Activated CD8-positive, alpha-beta memory T cell treated with anti-CD3 and anti-CD28 coated beads, Interleukin-2, amount 10 ng/mL, durations not matched to agents 7 days and 5 days (primary cell): ENCODE measurements around the gene PLEKHA4. TPM values are rescaled to one million over a fixed set of nuclear protein-coding genes. Genes with fewer than 3 reads are reported as not detected.
"Not testable (repeated sequence)": the region's sequence is repeated elsewhere in the genome, so short reads cannot be mapped to it uniquely, and the experiment has no call there.

ENCODE experiments used
- ATAC-seq: fragments of 150-1000 bp; cut with Tn5 transposase; one replicate; pipeline ENCODE4 v1.10.0; 2021; ENCODE audit warnings: moderate library complexity
- CTCF ChIA-PET: fragments of 350-600 bp; sonication (Branson Sonifier 250); formaldehyde crosslinking; loops from one replicate; lab custom pipeline; 2021; ENCODE audit warnings: antibody characterized with exemption; lab: Charles Lee
- DNase-seq: peaks from one replicate; pipeline ENCODE4 v3.0.0-alpha.2; 2020
- H3K27ac Mint-ChIP-seq: one replicate; pipeline ENCODE4 v1.8.0; 2021; ENCODE audit warnings: mild to moderate bottlenecking, mixed read lengths
- H3K27me3 Mint-ChIP-seq: one replicate; pipeline ENCODE4 v1.8.0; 2021; ENCODE audit warnings: mixed read lengths
- H3K36me3 Mint-ChIP-seq: one replicate; pipeline ENCODE4 v1.8.0; 2021; ENCODE audit warnings: mild to moderate bottlenecking, mixed read lengths
- H3K4me1 Mint-ChIP-seq: one replicate; pipeline ENCODE4 v1.8.0; 2021; ENCODE audit warnings: mixed read lengths
- H3K4me3 Mint-ChIP-seq: one replicate; pipeline ENCODE4 v1.8.0; 2021; ENCODE audit warnings: mild to moderate bottlenecking, moderate library complexity, mixed read lengths
- H3K9me3 Mint-ChIP-seq: one replicate; pipeline ENCODE4 v1.8.0; 2022; ENCODE audit warnings: low read depth, mixed read lengths
- total RNA-seq, 2 experiments: library from RNA; stranded (reverse); gene quantifications; one replicate each; pipeline ENCODE4 v1.2.3, GENCODE V29; 2021

The PLEKHA4 gene
- total RNA-seq: 1 to 10 TPM; 2.2 to 5.6 TPM

- H3K4me3 Mint-ChIP-seq: no peak within 1 kb of the TSS
- CTCF ChIA-PET: interaction anchor here (1.1 kb wide), 1 partner anchor 102 kb away, joined by 3 read pairs; no protein-coding TSS in a partner anchor
- H3K27me3 Mint-ChIP-seq: peaks cover 17% of the 10 kb centered on the region
- DNase-seq (no peak), ATAC-seq (no peak)
- no peak within 1 kb of the TSS for H3K27ac Mint-ChIP-seq
- peaks cover 4% of the 10 kb centered on the region for H3K36me3 Mint-ChIP-seq
- peaks cover 10% of the 10 kb centered on the region for H3K4me1 Mint-ChIP-seq
- H3K9me3 Mint-ChIP-seq: no peaks in the 10 kb centered on the region
These were observed at the start of gene PLEKHA4 for GRCh38 chr19:48868114-48868886. PLEKHA4 (minus strand) TSS chr19:48868617; CDS start chr19:48867620, 997 bp downstream.

DNA sequence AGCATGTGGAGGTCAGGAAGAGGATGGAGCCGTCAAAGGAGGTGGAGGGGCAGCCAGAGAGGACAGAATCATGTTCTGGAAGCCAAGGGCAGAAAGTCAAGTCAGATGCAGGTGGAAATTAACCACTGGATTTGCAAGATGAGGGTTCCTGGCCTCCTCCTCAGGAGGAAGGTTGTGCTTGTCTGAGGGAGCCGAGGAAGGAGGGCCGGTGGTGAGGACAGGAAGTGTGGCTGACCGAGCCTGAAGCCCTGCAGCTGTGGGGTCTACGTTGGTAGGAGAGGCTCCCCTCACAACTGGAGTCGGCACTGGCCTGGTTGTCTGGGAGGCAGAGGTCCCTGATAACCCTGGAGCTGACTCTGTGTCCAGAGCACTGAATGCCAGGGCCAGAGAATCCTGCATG lies 49.7 kb upstream of the PLEKHA4 start:
- H3K27me3 Mint-ChIP-seq: no peaks in the 10 kb centered on the region
- CTCF ChIA-PET: interaction anchor here (0.9 to 1.1 kb wide), 2 partner anchors 17 to 75 kb away, joined by 3 read pairs; no protein-coding TSS in a partner anchor
- peaks cover 2% of the 10 kb centered on the region for H3K4me1 Mint-ChIP-seq
- no peak overlapping the region for H3K27ac Mint-ChIP-seq
- H3K9me3 Mint-ChIP-seq: no peaks in the 10 kb centered on the region
- H3K36me3 Mint-ChIP-seq: peaks cover 27% of the 10 kb centered on the region
- no peak overlapping the region for H3K4me3 Mint-ChIP-seq
- DNase-seq: no peak
- ATAC-seq: no peak

- CTCF ChIA-PET: no interaction called here
- no peaks in the 10 kb centered on the region for H3K9me3 Mint-ChIP-seq
- H3K4me3 Mint-ChIP-seq: no peak overlapping the region
- H3K27ac Mint-ChIP-seq: no peak overlapping the region
- peaks cover 2% of the 10 kb centered on the region for H3K4me1 Mint-ChIP-seq
- H3K36me3 Mint-ChIP-seq: peaks cover 39% of the 10 kb centered on the region
- H3K27me3 Mint-ChIP-seq: no peaks in the 10 kb centered on the region
- no peak for DNase-seq
- no peak for ATAC-seq
These were observed 47.3 kb upstream of the PLEKHA4 start for GRCh38 chr19:48915757-48916156.

DNA sequence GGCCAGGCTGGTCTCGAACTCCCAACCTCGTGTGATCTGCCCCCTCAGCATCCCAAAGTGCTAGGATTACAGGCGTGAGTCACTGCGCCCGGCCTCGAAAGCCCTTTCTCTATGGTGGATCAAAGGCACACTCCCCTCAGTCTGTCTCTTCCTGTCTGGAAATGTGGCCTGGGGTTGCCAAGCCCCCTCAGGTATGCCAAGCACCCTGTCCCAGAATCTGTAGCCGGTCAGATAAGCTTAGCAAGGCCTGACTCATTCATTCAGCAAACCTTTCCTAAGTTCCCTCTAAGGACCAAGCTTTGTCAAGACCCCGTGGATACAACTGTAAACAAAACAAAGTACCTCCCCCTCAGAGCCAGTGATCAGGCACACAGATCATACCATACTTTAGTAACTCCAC lies 45.8 kb upstream of the PLEKHA4 start:
- CTCF ChIA-PET: interaction anchor here (0.9 kb wide), 1 partner anchor 11 kb away, joined by 9 read pairs; no protein-coding TSS in a partner anchor
- DNase-seq (no peak), ATAC-seq (no peak)
- Mint-ChIP-seq H3K9me3 (no peaks in the 10 kb centered on the region), H3K4me3 (no peak overlapping the region), H3K4me1 (peaks cover 2% of the 10 kb centered on the region), H3K27me3 (no peaks in the 10 kb centered on the region), H3K27ac (no peak overlapping the region), H3K36me3 (peaks cover 48% of the 10 kb centered on the region)

GRCh38 chr19:48913114-48913889 lies 44.9 kb upstream of the PLEKHA4 start:
- no peak overlapping the region for H3K4me3 Mint-ChIP-seq
- no peak overlapping the region for H3K27ac Mint-ChIP-seq
- no peaks in the 10 kb centered on the region for H3K9me3 Mint-ChIP-seq
- H3K27me3 Mint-ChIP-seq: no peaks in the 10 kb centered on the region
- H3K4me1 Mint-ChIP-seq: peaks cover 2% of the 10 kb centered on the region
- peak; percentile 69 for ATAC-seq
- no peak for DNase-seq
- H3K36me3 Mint-ChIP-seq: peaks cover 49% of the 10 kb centered on the region
- CTCF ChIA-PET: interaction anchor here (0.9 kb wide), 1 partner anchor 11 kb away, joined by 9 read pairs; no protein-coding TSS in a partner anchor

GRCh38 chr19:48910803-48911202 lies 42.4 kb upstream of the PLEKHA4 start:
- CTCF ChIA-PET: interaction anchor here (0.7 kb wide), 1 partner anchor 60 kb away, joined by 4 read pairs; no protein-coding TSS in a partner anchor
- Mint-ChIP-seq H3K9me3 (no peaks in the 10 kb centered on the region), H3K36me3 (peaks cover 60% of the 10 kb centered on the region), H3K4me1 (no peaks in the 10 kb centered on the region), H3K27ac (no peak overlapping the region), H3K27me3 (no peaks in the 10 kb centered on the region), H3K4me3 (no peak overlapping the region)
- ATAC-seq: no peak
- DNase-seq: no peak

DNA sequence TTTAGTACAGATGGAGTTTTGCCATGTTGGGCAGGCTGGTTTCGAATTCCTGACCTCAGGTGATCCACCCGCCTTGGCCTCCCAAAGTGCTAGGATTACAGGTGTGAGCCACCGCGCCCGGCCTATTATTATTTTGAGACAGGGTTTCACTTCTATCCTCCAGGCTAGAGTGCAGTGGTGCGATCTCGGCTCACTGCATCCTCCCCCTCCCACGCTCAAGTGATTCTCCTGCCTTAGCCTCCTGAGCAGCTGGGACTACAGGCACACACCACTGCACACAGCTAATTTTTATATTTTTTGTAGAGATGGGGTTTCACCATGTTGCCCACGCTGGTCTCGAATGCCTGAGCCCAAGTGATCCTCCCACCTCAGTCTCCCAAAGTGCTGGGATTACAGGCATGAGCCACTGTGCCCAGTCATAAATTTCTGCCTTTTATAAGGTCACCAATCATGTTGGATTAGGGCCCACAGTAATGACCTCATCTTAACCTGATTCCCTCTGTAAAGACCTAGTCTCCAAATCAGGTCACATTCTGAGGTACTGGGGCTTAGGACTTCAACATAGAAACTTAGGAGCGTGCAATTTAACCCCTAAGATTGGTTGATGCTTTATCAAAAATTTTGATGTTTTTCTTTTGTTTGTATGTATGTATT lies 41.1 kb upstream of the PLEKHA4 start:
- H3K36me3 Mint-ChIP-seq: peaks cover 69% of the 10 kb centered on the region
- DNase-seq, H3K9me3 Mint-ChIP-seq, CTCF ChIA-PET, ATAC-seq, H3K4me1 Mint-ChIP-seq, H3K27ac Mint-ChIP-seq, H3K27me3 Mint-ChIP-seq, H3K4me3 Mint-ChIP-seq: not testable (repeated sequence)

DNA sequence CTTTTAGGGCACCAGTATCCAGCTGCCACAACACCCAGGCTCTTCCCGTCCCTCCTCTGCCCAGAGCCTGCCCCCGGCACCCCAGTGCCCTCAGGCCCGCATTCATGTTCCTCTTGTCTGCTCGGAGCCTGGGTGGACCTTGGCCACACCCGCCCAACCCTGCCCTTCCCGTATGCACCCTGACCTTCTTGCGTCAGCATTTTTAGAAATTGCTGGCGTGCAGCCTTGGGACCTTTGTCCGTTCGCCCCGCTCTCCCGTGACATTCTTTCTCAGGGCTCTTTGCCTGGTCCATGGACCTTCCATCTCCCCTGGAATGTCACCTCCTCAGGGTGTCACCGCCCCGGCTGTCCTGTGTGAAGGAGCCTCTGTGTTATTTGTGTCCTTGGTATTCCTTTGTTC lies 39.3 kb upstream of the PLEKHA4 start:
- no peak overlapping the region for H3K27ac Mint-ChIP-seq
- ATAC-seq: no peak
- no peaks in the 10 kb centered on the region for H3K9me3 Mint-ChIP-seq
- CTCF ChIA-PET: no interaction called here
- no peaks in the 10 kb centered on the region for H3K27me3 Mint-ChIP-seq
- H3K4me3 Mint-ChIP-seq: no peak overlapping the region
- no peak for DNase-seq
- peaks cover 64% of the 10 kb centered on the region for H3K36me3 Mint-ChIP-seq
- peaks cover 5% of the 10 kb centered on the region for H3K4me1 Mint-ChIP-seq

- H3K36me3 Mint-ChIP-seq: peaks cover 63% of the 10 kb centered on the region
- no peak for ATAC-seq
- H3K9me3 Mint-ChIP-seq: no peaks in the 10 kb centered on the region
- H3K27me3 Mint-ChIP-seq: no peaks in the 10 kb centered on the region
- DNase-seq: no peak
- CTCF ChIA-PET: no interaction called here
- no peak overlapping the region for H3K4me3 Mint-ChIP-seq
- H3K4me1 Mint-ChIP-seq: peaks cover 15% of the 10 kb centered on the region
- no peak overlapping the region for H3K27ac Mint-ChIP-seq
These were observed 37.9 kb upstream of the PLEKHA4 start for GRCh38 chr19:48906324-48906723.

GRCh38 chr19:48905664-48906063 lies 37.2 kb upstream of the PLEKHA4 start:
- Mint-ChIP-seq H3K36me3 (peaks cover 64% of the 10 kb centered on the region), H3K4me1 (peaks cover 20% of the 10 kb centered on the region), H3K27ac (no peak overlapping the region), H3K9me3 (no peaks in the 10 kb centered on the region), H3K4me3 (no peak overlapping the region), H3K27me3 (no peaks in the 10 kb centered on the region)
- no peak for ATAC-seq
- CTCF ChIA-PET: no interaction called here
- DNase-seq: no peak

DNA sequence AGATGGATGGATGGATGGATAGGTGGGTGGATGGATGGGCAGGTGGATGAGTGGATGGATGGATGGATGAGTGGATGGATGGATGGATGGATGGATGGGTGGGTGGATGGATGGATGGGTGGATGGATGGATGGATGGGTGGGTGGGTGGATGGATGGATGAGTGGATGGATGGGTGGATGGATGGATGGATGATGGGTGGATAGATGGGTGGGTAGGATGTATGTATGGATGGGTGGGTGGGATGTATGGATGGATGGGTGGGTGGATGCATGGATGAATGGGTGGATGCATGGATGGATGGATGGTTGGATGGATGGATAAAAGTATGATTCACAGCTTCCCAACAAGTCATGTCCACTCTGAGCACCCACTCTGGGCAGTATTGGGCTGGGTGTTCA lies 35.4 kb upstream of the PLEKHA4 start:
- H3K27me3 Mint-ChIP-seq, ATAC-seq, DNase-seq, H3K4me3 Mint-ChIP-seq, H3K9me3 Mint-ChIP-seq, CTCF ChIA-PET, H3K27ac Mint-ChIP-seq: not testable (repeated sequence)
- Mint-ChIP-seq H3K36me3 (peaks cover 56% of the 10 kb centered on the region), H3K4me1 (peaks cover 27% of the 10 kb centered on the region)

DNA sequence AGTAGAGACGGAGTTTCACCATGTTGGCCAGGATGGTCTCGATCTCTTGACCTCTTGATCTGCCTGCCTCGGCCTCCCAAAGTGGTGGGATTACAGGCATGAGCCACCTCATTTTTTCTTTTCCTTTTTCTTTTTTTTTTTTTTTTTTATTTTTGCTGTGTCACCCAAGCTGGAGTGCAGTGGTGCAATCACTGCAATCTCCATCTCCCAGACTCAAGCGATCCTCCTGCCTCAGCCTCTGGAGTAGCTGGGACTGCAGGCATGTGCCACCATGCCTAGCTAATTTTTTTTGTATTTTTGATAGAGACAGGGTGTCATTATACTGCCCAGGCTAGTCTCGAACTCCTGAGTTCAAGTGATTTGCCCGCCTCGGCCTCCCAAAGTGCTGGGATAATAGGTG lies 33.9 kb upstream of the PLEKHA4 start:
- Mint-ChIP-seq H3K4me1 (peaks cover 27% of the 10 kb centered on the region), H3K36me3 (peaks cover 45% of the 10 kb centered on the region)
- H3K27me3 Mint-ChIP-seq, DNase-seq, H3K4me3 Mint-ChIP-seq, H3K9me3 Mint-ChIP-seq, ATAC-seq, H3K27ac Mint-ChIP-seq: not testable (repeated sequence)
- CTCF ChIA-PET: interaction anchor here (1.7 kb wide), 1 partner anchor 107 kb away, joined by 3 read pairs; no protein-coding TSS in a partner anchor
